ENCODE data around the gene DOCK6.

Gene DOCK6

GRCh38 chr19:11257846-11258380 lies 4.4 kb downstream of the DOCK6 start:
- in situ Hi-C loops (cut with HindIII; ENCODE audit: low pct_ligation_motif_present, low sequenced_read_pairs) = no loop called here
- TF ChIP-seq CTCF (IDR thresholded peaks at IDR 0.05; ENCODE audit: low read depth, low read length, missing control alignments) = no peak
- no peak for DNase-seq
- Histone ChIP-seq H3K36me3 (replicated peaks) (no peaks in the 10 kb centered on the region), H3K27me3 (replicated peaks) (no peaks in the 10 kb centered on the region), H3K4me3 (ENCODE audit: low read depth, low read length) (no peak overlapping the region), H3K27ac (no peak overlapping the region)

GRCh38 chr19:11256189-11256588 lies 6.1 kb downstream of the DOCK6 start:
- no peak overlapping the region for H3K4me3 ChIP-seq (ENCODE audit: low read depth, low read length)
- TF ChIP-seq CTCF (IDR thresholded peaks at IDR 0.05; ENCODE audit: low read depth, low read length, missing control alignments) = no peak
- H3K36me3 ChIP-seq (replicated peaks) = peaks cover 7% of the 10 kb centered on the region
- H3K27me3 ChIP-seq (replicated peaks) = no peaks in the 10 kb centered on the region
- no peak for DNase-seq
- in situ Hi-C loops (cut with HindIII; ENCODE audit: low pct_ligation_motif_present, low sequenced_read_pairs) = no loop called here
- H3K27ac ChIP-seq = no peak overlapping the region

- Histone ChIP-seq H3K27me3 (replicated peaks) (no peaks in the 10 kb centered on the region), H3K4me3 (ENCODE audit: low read depth, low read length) (no peak overlapping the region), H3K36me3 (replicated peaks) (peaks cover 15% of the 10 kb centered on the region), H3K27ac (no peak overlapping the region)
- DNase-seq = no peak
- TF ChIP-seq CTCF (IDR thresholded peaks at IDR 0.05; ENCODE audit: low read depth, low read length, missing control alignments) = peak; percentile 34
- in situ Hi-C loops (cut with HindIII; ENCODE audit: low pct_ligation_motif_present, low sequenced_read_pairs) = no loop called here
Measured at GRCh38 chr19:11254666-11255065, 7.7 kb downstream of the DOCK6 start.

GRCh38 chr19:11252665-11253355 lies 9.5 kb downstream of the DOCK6 start:
- Histone ChIP-seq H3K36me3 (replicated peaks) (peaks cover 17% of the 10 kb centered on the region), H3K4me3 (ENCODE audit: low read depth, low read length) (no peak overlapping the region), H3K27me3 (replicated peaks) (no peaks in the 10 kb centered on the region), H3K27ac (no peak overlapping the region)
- in situ Hi-C loops (cut with HindIII; ENCODE audit: low pct_ligation_motif_present, low sequenced_read_pairs) = no loop called here
- DNase-seq = no peak
- no peak for TF ChIP-seq CTCF (IDR thresholded peaks at IDR 0.05; ENCODE audit: low read depth, low read length, missing control alignments)

- Histone ChIP-seq H3K27ac (no peak overlapping the region), H3K4me3 (ENCODE audit: low read depth, low read length) (no peak overlapping the region), H3K27me3 (replicated peaks) (no peaks in the 10 kb centered on the region), H3K36me3 (replicated peaks) (peaks cover 20% of the 10 kb centered on the region)
- no peak for DNase-seq
- no peak for TF ChIP-seq CTCF (IDR thresholded peaks at IDR 0.05; ENCODE audit: low read depth, low read length, missing control alignments)
- in situ Hi-C loops (cut with HindIII; ENCODE audit: low pct_ligation_motif_present, low sequenced_read_pairs) = no loop called here
Measured at GRCh38 chr19:11251650-11252314, 10.5 kb downstream of the DOCK6 start.

Measured in brain microvascular endothelial cell (primary cell).